ENCODE results near the gene AHCYL2.

DNA sequence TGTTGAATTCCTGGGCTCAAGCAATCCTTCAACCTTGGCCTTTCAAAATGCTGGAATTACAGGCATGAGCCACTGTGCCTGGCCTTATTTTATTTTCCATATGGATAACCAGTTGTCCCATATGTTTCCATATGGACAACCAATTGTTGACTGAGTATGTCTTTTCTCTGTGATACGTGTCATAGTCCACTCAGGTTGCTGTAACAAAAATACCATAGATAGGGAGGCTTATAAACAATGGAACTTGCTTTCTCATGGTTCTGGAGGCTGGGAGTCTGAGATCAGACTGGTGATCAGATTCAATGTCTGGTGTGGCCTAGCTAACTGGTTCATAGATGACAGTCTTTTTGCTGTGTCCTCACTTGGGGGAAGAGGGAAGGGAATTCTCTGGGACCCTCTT is 19.4 kb downstream of the AHCYL2 start:
- TF ChIP-seq CTCF (conservative IDR thresholded peaks at IDR 0.05; ENCODE audit: low read length): no peak
- no peak for TF ChIP-seq EZH2phosphoT487 (IDR thresholded peaks at IDR 0.05; ENCODE audit: borderline replicate concordance)

All from Loucy (cell line).